Stomach (tissue), 9 donors: ENCODE data around the gene CEP41. TPM values are rescaled to one million over a fixed set of nuclear protein-coding genes. Genes with fewer than 3 reads are reported as not detected.

ENCODE experiments used
- DNase-seq, 2 donors: peaks; one replicate each; pipeline versions ENCODE4 v3.0.0 to v3.0.0-alpha.2; 2013 to 2019
- H3K27ac ChIP-seq, 5 donors: fragments of 200-600 bp in 4 of 5; sonication (generic) in 4 of 5; one replicate each; pipeline ENCODE4 v1.5.1; 2013 to 2019; ENCODE audit warnings: mild to moderate bottlenecking in 1 of 5, moderate library complexity in 1 of 5
- H3K27me3 ChIP-seq, 3 donors: fragments of 200-600 bp; sonication (generic); one replicate each; pipeline ENCODE4 v1.5.1; 2017 to 2019; ENCODE audit warnings: mixed run types in 1 of 3
- H3K36me3 ChIP-seq, 4 donors: fragments of 200-600 bp; sonication (generic); 1 replicate in 3 of 4; 2 replicates in 1 of 4; pipeline ENCODE4 v1.5.1; 2016 to 2019
- H3K4me1 ChIP-seq, 4 donors: fragments of 200-600 bp; sonication (generic); one replicate each; pipeline ENCODE4 v1.5.1; 2016 to 2019
- H3K4me3 ChIP-seq, 4 donors: fragments of 200-600 bp; sonication (generic) in 3 of 4; one replicate each; pipeline ENCODE4 v1.5.1; 2016 to 2019; ENCODE audit warnings: mild to moderate bottlenecking in 1 of 4
- H3K9me3 ChIP-seq, 4 donors: fragments of 200-600 bp; sonication (generic); one replicate each; pipeline ENCODE4 v1.5.1; 2016 to 2019
- EP300 ChIP-seq: sonication (generic); formaldehyde crosslinking; IDR thresholded peaks from one replicate; pipeline ENCODE4 v1.6.1; 2017; ENCODE audit warnings: antibody characterized with exemption
- POLR2A ChIP-seq, 4 donors: fragments of 450-650 bp; IDR thresholded peaks; one replicate each; pipeline ENCODE4 v1.6.1; 2016; ENCODE audit warnings: antibody characterized with exemption in 4 of 4, control low read depth in 2 of 4, mild to moderate bottlenecking in 1 of 4, moderate library complexity in 1 of 4
- POLR2AphosphoS5 ChIP-seq, 3 donors: sonication (generic); formaldehyde crosslinking; IDR thresholded peaks; one replicate each; pipeline ENCODE4 v1.6.1; 2016; ENCODE audit warnings: antibody characterized with exemption in 3 of 3
- WGBS, 5 donors: extraction: QIAGEN DNeasy Blood & Tissue Kit in 3 of 5; methylation state at CpG; one replicate each; pipeline versions ENCODE4 v1.1.5 to v1.1.7; 2013 to 2018; 5-methylcytosine and 5-hydroxymethylcytosine counted together
- intact Hi-C: fragments of 100-400 bp; cut with DNase I; formaldehyde crosslinking; loops from one replicate; pipeline ENCODE4 v1.15.1; 2023; ENCODE audit warnings: low total_unique reads
- polyA plus RNA-seq, 3 donors: library from polyadenylated mRNA; stranded (reverse); fragments of 200-250 nt; gene quantifications; one replicate each; pipeline ENCODE4 v1.2.3, GENCODE V29; 2013
- total RNA-seq, 5 donors: library from RNA; depleted of rRNA; stranded (reverse); fragments of >200 nt; gene quantifications; one replicate each; pipeline versions ENCODE4 v1.1.0 to v1.2.3, GENCODE V29; 2014 to 2016
- TF ChIP-seq, protein P1 (sequence below), 7 experiments: fragments of 450-650 bp in 4 of 7; fragments of 200-600 bp in 3 of 7; sonication (generic) in 3 of 7; IDR thresholded peaks; one replicate each; pipeline ENCODE4 v1.5.1; 2016 to 2019; ENCODE audit warnings: antibody characterized with exemption in 7 of 7, control low read depth in 2 of 7, mild to moderate bottlenecking in 1 of 7
- donor health status: healthy with polysubstance abuse.
- donor health status: Bipolar disorder and iron deficiency.
- donor health status: healthy.

Gene CEP41
- total and polyA plus RNA-seq, 8 donors: 0.58 to 6.2 (median 3.0) TPM

DNA sequence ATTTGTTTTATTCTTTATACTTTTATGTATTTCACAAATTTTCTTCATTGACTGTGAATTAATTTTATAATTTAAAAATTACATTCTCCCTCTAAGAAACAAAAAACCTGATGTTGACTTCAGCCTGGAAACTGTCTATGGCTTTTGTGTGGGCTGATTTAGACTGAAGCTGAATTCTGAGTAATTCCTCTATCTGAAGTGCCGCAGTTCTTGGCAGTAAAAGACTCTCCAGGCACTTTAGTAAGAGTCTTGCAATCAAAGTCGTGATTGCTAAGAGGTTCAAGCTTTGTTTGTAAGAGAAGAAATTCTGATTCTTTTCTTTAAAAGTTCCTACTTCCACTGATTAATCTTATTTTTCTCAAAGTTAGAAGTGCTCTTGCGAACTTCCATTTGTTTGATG lies 3.4 kb upstream of the CEP41 start:
- no peak for TF ChIP-seq POLR2AphosphoS5 (IDR thresholded peaks at IDR 0.05)
- TF ChIP-seq, protein P1, sequence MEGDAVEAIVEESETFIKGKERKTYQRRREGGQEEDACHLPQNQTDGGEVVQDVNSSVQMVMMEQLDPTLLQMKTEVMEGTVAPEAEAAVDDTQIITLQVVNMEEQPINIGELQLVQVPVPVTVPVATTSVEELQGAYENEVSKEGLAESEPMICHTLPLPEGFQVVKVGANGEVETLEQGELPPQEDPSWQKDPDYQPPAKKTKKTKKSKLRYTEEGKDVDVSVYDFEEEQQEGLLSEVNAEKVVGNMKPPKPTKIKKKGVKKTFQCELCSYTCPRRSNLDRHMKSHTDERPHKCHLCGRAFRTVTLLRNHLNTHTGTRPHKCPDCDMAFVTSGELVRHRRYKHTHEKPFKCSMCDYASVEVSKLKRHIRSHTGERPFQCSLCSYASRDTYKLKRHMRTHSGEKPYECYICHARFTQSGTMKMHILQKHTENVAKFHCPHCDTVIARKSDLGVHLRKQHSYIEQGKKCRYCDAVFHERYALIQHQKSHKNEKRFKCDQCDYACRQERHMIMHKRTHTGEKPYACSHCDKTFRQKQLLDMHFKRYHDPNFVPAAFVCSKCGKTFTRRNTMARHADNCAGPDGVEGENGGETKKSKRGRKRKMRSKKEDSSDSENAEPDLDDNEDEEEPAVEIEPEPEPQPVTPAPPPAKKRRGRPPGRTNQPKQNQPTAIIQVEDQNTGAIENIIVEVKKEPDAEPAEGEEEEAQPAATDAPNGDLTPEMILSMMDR (IDR thresholded peaks at IDR 0.05): no peak
- H3K36me3 ChIP-seq: no peaks in the 10 kb centered on the region
- peaks cover 0 to 27% (median 16%) of the 10 kb centered on the region in 4 donors for H3K4me1 ChIP-seq
- H3K27ac ChIP-seq: no peak overlapping the region
- peak in 1 of 2 donors; percentile 40 for DNase-seq
- intact Hi-C loops: no loop called here
- H3K9me3 ChIP-seq: peaks cover 0 to 3% (median 0%) of the 10 kb centered on the region in 4 donors
- no peaks in the 10 kb centered on the region for H3K27me3 ChIP-seq
- H3K4me3 ChIP-seq: no peak overlapping the region
- WGBS, 5 donors: 43 to 69% (median 59%) methylated on average over 3 of the region's 3 CpGs

DNA sequence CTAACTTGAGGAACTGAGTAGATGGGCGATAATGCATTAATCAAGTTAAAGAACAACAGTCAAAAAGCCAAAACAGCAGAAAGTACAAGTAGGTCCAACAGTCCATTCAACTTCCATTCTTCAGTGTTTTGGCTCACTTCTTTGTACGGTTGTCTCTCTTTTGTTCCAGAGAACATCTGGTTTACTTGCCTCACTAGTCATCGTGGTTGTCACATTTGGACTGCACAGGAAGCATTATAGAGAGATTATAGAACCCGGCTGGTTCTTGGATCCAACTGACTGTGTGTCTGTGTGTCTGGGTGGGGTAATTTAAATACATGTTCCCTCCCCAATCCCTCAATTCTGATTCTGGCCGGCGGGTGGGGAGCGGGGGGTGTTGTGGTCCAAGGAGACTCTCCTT lies 1.8 kb upstream of the CEP41 start:
- intact Hi-C loops: no loop called here
- H3K4me1 ChIP-seq: peaks cover 0 to 27% (median 16%) of the 10 kb centered on the region in 4 donors
- peak in 1 of 2 donors; percentile 41 for DNase-seq
- peaks cover 0 to 2% (median 0%) of the 10 kb centered on the region in 4 donors for H3K9me3 ChIP-seq
- no peaks in the 10 kb centered on the region for H3K27me3 ChIP-seq
- no peaks in the 10 kb centered on the region for H3K36me3 ChIP-seq
- H3K4me3 ChIP-seq: no peak overlapping the region
- 84 to 91% (median 90%) methylated on average over 7 of the region's 7 CpGs for WGBS, 5 donors
- H3K27ac ChIP-seq: no peak overlapping the region
- no peak for TF ChIP-seq POLR2AphosphoS5 (IDR thresholded peaks at IDR 0.05)
- TF ChIP-seq, protein P1 (IDR thresholded peaks at IDR 0.05): no peak
- TF ChIP-seq POLR2A (IDR thresholded peaks at IDR 0.05): no peak
- TF ChIP-seq EP300: no peak

DNA sequence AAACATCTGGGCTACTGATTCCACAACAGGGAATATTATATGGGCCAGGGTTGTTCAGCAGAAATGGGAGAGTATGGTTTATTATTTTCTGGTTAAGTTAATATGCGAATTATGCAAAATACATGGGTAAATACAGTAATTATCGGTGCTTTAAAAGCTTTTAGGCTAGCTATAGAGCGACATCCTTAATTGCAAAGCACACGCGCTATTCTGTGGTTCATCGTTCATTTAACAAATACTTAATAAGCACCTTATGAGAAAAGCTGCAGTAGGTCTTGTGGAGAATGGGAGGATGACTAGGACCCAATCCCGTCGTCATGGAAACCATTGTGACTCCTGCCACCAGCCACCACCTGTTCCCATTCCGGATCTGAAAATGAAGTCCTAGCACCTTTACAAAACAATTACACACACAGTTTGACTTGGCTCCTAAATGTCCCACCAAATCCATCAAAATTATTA lies 623 bp upstream of the CEP41 start:
- TF ChIP-seq, protein P1 (IDR thresholded peaks at IDR 0.05): no peak
- no peak for TF ChIP-seq POLR2A (IDR thresholded peaks at IDR 0.05)
- intact Hi-C loops: no loop called here
- Histone ChIP-seq H3K36me3 (no peaks in the 10 kb centered on the region), H3K27ac (peak overlapping the region; percentile 83 to 92 (median 89)), H3K4me1 (peaks cover 0 to 27% (median 16%) of the 10 kb centered on the region in 4 donors), H3K4me3 (peak overlapping the region; percentile 66 to 77 (median 76)), H3K9me3 (no peaks in the 10 kb centered on the region), H3K27me3 (no peaks in the 10 kb centered on the region)
- peak in 1 of 2 donors; percentile 80 for DNase-seq
- WGBS, 5 donors: 11 to 29% (median 17%) methylated on average over 9 of the region's 9 CpGs

DNA sequence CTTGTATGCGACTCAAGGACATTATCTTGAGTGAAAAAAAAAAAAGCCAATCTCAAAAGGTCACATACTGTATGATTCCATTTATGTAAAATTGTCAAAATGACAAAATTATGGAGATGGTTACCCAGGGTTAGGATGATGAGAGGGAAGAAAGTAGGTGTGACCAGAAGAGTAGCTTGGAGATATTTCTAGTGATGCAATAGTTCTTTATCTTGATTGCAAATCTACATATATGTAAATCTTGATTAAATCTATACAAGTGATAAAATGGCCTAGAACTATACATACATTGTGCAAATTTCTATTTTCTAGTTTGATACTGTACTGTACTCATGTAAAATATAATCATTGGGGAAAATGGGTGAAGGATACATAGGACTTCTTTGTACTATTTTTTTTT lies 4.6 kb downstream of the CEP41 start:
- Histone ChIP-seq H3K27me3 (no peaks in the 10 kb centered on the region), H3K36me3 (no peaks in the 10 kb centered on the region), H3K4me1 (peaks cover 0 to 25% (median 13%) of the 10 kb centered on the region in 4 donors), H3K9me3 (no peaks in the 10 kb centered on the region), H3K4me3 (no peak overlapping the region), H3K27ac (no peak overlapping the region)
- TF ChIP-seq POLR2A (IDR thresholded peaks at IDR 0.05) (no peak), POLR2AphosphoS5 (IDR thresholded peaks at IDR 0.05) (no peak), EP300 (no peak)
- TF ChIP-seq, protein P1 (IDR thresholded peaks at IDR 0.05): no peak
- no peak for DNase-seq
- 88 to 98% (median 91%) methylated on average over 1 of the region's 1 CpG for WGBS, 5 donors
- intact Hi-C loops: no loop called here
